HG03066 (cell line): ENCODE results near the gene GALNT9.
"Not testable (repeated sequence)": the region's sequence is repeated elsewhere in the genome, so short reads cannot be mapped to it uniquely, and the experiment has no call there.

Experiments used
- ATAC-seq: cut with Tn5 transposase; IDR thresholded peaks from one replicate; pipeline ENCODE4 v1.9.1; 2021; ENCODE audit warnings: low read depth; ENCODE audit not compliant: unreplicated experiment

The GALNT9 gene

GRCh38 chr12:132152953-132153352, 176.4 kb downstream of the GALNT9 start:
- ATAC-seq = no peak

GRCh38 chr12:132152411-132152821, 177.0 kb downstream of the GALNT9 start:
- no peak for ATAC-seq

- ATAC-seq = no peak
Observed at GRCh38 chr12:132151766-132152410, 177.5 kb downstream of the GALNT9 start.

DNA sequence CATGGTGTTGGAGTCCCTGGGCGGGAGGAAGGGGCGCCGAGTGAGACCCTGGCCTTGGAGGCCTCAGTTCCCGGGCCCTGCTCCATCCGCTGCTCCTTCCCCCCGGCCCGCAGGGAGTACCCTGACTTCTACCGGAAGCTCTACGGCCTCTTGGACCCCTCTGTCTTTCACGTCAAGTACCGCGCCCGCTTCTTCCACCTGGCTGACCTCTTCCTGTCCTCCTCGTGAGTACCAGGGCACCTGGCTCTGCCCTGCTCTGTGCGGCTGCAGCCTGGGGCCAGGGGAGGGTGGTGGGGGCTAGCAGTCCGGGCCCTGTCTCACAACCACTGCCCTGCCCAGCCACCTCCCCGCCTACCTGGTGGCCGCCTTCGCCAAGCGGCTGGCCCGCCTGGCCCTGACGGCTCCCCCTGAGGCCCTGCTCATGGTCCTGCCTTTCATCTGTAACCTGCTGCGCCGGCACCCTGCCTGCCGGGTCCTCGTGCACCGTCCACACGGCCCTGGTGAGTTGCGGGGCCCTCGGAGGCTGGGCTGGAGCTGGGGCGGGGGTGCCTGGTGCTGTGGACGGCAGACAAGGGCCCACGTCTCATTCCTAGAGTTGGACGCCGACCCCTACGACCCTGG, 178.1 kb downstream of the GALNT9 start:
- ATAC-seq = no peak

- ATAC-seq = no peak
Observed at GRCh38 chr12:132150780-132151144, 178.6 kb downstream of the GALNT9 start.

- not testable (repeated sequence) for ATAC-seq
Observed at GRCh38 chr12:132149526-132149925, 179.9 kb downstream of the GALNT9 start.

DNA sequence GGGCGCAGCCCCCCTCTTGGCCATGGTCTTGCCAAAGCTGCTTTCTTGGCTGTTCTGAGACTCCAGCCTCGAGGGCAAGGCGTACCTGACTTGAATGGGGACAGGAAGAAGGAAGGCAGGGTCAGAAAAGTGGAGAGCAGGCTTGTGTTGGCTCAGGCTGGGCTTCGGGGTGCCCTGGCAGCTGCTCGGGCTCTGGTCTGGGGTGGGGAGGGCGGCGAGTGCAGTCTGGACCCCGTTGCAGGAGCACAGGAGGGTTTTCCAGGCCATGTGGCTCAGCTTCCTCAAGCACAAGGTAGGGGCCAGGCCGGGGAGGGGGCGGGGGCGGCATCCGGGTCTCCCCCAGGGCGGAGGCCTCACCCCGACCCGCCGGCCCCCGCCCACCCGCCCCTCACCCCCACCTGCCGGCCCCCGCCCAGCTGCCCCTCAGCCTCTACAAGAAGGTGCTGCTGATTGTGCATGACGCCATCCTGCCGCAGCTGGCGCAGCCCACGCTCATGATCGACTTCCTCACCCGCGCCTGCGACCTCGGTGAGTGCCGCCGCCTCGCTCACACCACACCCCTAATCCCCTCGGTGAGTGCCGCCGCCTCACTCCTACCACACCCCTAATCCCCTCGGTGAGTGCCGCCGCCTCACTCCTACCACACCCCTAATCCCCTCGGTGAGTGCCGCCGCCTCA, 180.9 kb downstream of the GALNT9 start:
- ATAC-seq = no peak

GRCh38 chr12:132147423-132148367, 181.7 kb downstream of the GALNT9 start:
- ATAC-seq = no peak

DNA sequence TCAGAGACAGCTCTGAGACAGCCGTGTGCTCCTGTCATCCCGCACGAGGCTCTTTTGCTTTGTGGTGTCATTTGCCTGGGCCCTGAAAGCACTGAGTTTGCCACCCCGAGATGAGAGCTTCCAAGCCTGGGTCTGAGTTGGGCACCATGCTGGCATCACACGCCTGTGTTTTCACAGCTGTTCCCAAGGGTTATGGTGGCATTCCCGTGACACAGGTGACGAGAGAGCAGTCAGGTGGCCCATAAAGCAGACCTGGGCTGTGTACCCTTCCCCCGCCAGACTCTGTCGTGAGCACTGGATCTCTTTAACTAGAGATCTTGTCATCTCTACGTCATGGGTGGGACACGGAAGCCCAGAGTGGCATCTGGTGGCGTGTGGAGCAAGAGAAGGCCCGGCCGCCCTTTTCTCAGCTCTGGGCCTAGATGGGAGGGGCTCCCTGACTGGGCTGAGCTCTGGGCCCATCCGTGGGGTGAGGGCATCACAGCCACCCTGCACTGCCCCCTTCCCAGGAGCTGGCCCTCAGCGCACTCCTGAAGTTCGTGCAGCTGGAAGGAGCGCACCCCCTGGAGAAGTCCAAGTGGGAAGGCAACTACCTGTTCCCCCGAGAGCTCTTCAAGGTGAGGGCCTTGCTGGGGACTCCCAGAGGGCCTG, 182.5 kb downstream of the GALNT9 start:
- ATAC-seq = no peak
